ENCODE measurements around the gene INA. TPM values are rescaled to one million over a fixed set of nuclear protein-coding genes. Genes with fewer than 3 reads are reported as not detected.

The INA gene
- total RNA-seq, 1 donor from 2014 or later: 177 TPM

GRCh38 chr10:103276251-103276895 lies 565 bp upstream of the INA start:
- no peak for DNase-seq

GRCh38 chr10:103277713-103278536 lies 987 bp downstream of the INA start:
- no peak for DNase-seq

- no peak for DNase-seq
Measured at GRCh38 chr10:103278537-103278823, 1.5 kb downstream of the INA start.

GRCh38 chr10:103278862-103279298 lies 1.9 kb downstream of the INA start:
- no peak for DNase-seq

- DNase-seq: no peak
Measured at GRCh38 chr10:103280031-103280430, 3.1 kb downstream of the INA start.

- no peak for DNase-seq
Measured at GRCh38 chr10:103280506-103280905, 3.6 kb downstream of the INA start.

GRCh38 chr10:103281753-103282152 lies 4.8 kb downstream of the INA start:
- DNase-seq: peak; percentile 55

GRCh38 chr10:103282961-103283360 lies 6.0 kb downstream of the INA start:
- no peak for DNase-seq

- no peak for DNase-seq
Measured at GRCh38 chr10:103284170-103284569, 7.2 kb downstream of the INA start.

GRCh38 chr10:103287992-103288391 lies 11.1 kb downstream of the INA start:
- no peak for DNase-seq

GRCh38 chr10:103291588-103291987 lies 14.7 kb downstream of the INA start:
- DNase-seq: no peak

- DNase-seq: no peak
Measured at GRCh38 chr10:103295374-103296015, 18.6 kb downstream of the INA start.

- DNase-seq: no peak
Measured at GRCh38 chr10:103307594-103307993, 30.7 kb downstream of the INA start.

- DNase-seq: no peak
Measured at GRCh38 chr10:103310197-103310596, 33.3 kb downstream of the INA start.

- DNase-seq: no peak
Measured at GRCh38 chr10:103316087-103316486, 39.1 kb downstream of the INA start.

- no peak for DNase-seq
Measured at GRCh38 chr10:103327906-103328305, 51.0 kb downstream of the INA start.

- no peak for DNase-seq
Measured at GRCh38 chr10:103333934-103334520, 57.1 kb downstream of the INA start.

GRCh38 chr10:103334567-103334966 lies 57.6 kb downstream of the INA start:
- DNase-seq: no peak

GRCh38 chr10:103336370-103336769 lies 59.4 kb downstream of the INA start:
- DNase-seq: no peak
